Measurements from ENCODE around the gene INPP1. TPM values are rescaled to one million over a fixed set of nuclear protein-coding genes. Genes with fewer than 3 reads are reported as not detected.

The INPP1 gene
- total RNA-seq, 1 experiment from 2014 or later: 2.3 TPM

GRCh38 chr2:190352668-190353536 is 9.5 kb downstream of the INPP1 start:
- POLR2A ChIA-PET: interaction anchor here (0.8 kb wide), 1 partner anchor 9 kb away, joined by 3 read pairs; no protein-coding TSS in a partner anchor
- no peak overlapping the region for H3K4me3 Mint-ChIP-seq
- H3K36me3 Mint-ChIP-seq: no peaks in the 10 kb centered on the region
- DNase-seq (ENCODE audit: low spot score) (no peak), ATAC-seq (no peak)
- no peak for TF ChIP-seq ZNF281 (CRISPR knock-in tag; IDR thresholded peaks at IDR 0.05)
- TF ChIP-seq GABPB1 (CRISPR knock-in tag; IDR thresholded peaks at IDR 0.05): peak; percentile 97
- TF ChIP-seq MYBL2 (CRISPR knock-in tag; IDR thresholded peaks at IDR 0.05): no peak
- no peak for TF ChIP-seq MXD4 (CRISPR knock-in tag; IDR thresholded peaks at IDR 0.05; ENCODE audit: borderline replicate concordance)
- no peak for TF ChIP-seq ARID4B (CRISPR knock-in tag; IDR thresholded peaks at IDR 0.05; ENCODE audit: borderline replicate concordance)
- H3K4me1 Mint-ChIP-seq: peaks cover 5% of the 10 kb centered on the region
- no peaks in the 10 kb centered on the region for H3K27me3 Mint-ChIP-seq (ENCODE audit: low read depth)
- H3K9me3 Mint-ChIP-seq: no peaks in the 10 kb centered on the region
- H3K27ac Mint-ChIP-seq: no peak overlapping the region
- CTCF ChIA-PET: no interaction called here

GRCh38 chr2:190353537-190353899 is 10.1 kb downstream of the INPP1 start:
- no peak for TF ChIP-seq ATF2 (CRISPR knock-in tag; IDR thresholded peaks at IDR 0.05; ENCODE audit: borderline replicate concordance, low read depth)
- no peak for TF ChIP-seq RELA (CRISPR knock-in tag; IDR thresholded peaks at IDR 0.05; ENCODE audit: borderline replicate concordance)
- no peak for TF ChIP-seq ZNF232 (CRISPR knock-in tag; IDR thresholded peaks at IDR 0.05)
- TF ChIP-seq E2F5 (CRISPR knock-in tag; IDR thresholded peaks at IDR 0.05): no peak
- no peak for TF ChIP-seq TP53 (CRISPR knock-in tag; IDR thresholded peaks at IDR 0.05)
- no peak for TF ChIP-seq PREB (CRISPR knock-in tag; IDR thresholded peaks at IDR 0.05; ENCODE audit: borderline replicate concordance)
- no peak for TF ChIP-seq AR (CRISPR knock-in tag; IDR thresholded peaks at IDR 0.05)
- no peak for TF ChIP-seq ZBTB21 (CRISPR knock-in tag; IDR thresholded peaks at IDR 0.05; ENCODE audit: borderline replicate concordance)
- TF ChIP-seq AFF4 (CRISPR knock-in tag; IDR thresholded peaks at IDR 0.05; ENCODE audit: borderline replicate concordance): no peak
- TF ChIP-seq NFE2L1 (CRISPR knock-in tag; IDR thresholded peaks at IDR 0.05): no peak
- H3K27me3 Mint-ChIP-seq (ENCODE audit: low read depth): no peaks in the 10 kb centered on the region
- CTCF ChIA-PET: no interaction called here
- DNase-seq (ENCODE audit: low spot score): no peak
- ATAC-seq: no peak
- no peaks in the 10 kb centered on the region for H3K9me3 Mint-ChIP-seq
- POLR2A ChIA-PET: no interaction called here
- H3K4me3 Mint-ChIP-seq: no peak overlapping the region
- no peak overlapping the region for H3K27ac Mint-ChIP-seq
- no peaks in the 10 kb centered on the region for H3K36me3 Mint-ChIP-seq
- H3K4me1 Mint-ChIP-seq: peaks cover 5% of the 10 kb centered on the region

Data from WTC11 (cell line).